GM12875 (cell line): ENCODE measurements around the gene NDUFB11.

ENCODE experiments used
- H3K4me3 ChIP-seq: one replicate; pipeline ENCODE4 v1.5.1; 2011; ENCODE audit warnings: low read depth, low read length, control low read depth
- TF ChIP-seq, protein P1 (sequence below): IDR thresholded peaks from 2 replicates; pipeline ENCODE4 v1.5.1; 2011; ENCODE audit warnings: low read depth, mild to moderate bottlenecking, control low read depth, inconsistent platforms, low read length, moderate library complexity, borderline replicate concordance; ENCODE audit not compliant: insufficient read depth

NDUFB11 gene

DNA sequence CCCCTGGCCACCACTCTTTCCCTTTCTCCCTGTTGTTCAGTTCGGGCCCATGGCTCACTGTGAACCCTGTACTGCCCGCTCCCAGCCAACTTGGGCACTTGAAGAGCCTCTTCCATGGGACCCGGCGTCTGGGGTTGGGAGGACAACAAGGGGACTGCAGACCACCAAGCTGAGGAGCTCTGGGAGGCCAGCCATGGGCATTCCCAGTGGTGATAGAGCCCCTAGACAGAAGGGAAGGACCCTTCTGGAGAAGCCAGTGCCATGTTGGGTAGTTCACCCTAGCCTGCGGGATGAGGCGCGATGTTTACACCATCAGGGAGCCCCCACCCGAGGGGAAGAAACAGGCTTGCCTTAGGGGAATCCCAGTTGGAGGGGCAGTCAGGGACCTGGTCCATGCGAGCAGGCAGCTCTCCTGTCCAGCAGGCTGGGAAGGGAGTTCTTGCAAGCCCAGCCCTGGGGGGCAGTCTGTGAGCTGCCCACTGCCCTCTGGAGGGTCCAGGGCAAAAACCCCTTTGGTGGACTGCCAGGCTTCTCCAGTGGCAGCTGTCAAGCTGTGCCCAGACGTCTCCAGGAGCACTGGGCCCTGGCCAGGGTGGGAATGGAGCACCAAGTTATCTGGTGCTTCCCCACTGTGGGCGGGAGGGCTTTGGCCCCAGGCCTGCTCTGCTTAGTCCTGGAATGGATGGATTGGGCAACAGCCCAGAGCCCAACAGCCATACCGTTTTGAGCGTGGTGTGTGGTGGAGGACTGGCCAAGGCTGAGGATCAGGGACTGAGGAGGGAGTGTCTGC lies 25.4 kb upstream of the NDUFB11 start:
- TF ChIP-seq, protein P1, sequence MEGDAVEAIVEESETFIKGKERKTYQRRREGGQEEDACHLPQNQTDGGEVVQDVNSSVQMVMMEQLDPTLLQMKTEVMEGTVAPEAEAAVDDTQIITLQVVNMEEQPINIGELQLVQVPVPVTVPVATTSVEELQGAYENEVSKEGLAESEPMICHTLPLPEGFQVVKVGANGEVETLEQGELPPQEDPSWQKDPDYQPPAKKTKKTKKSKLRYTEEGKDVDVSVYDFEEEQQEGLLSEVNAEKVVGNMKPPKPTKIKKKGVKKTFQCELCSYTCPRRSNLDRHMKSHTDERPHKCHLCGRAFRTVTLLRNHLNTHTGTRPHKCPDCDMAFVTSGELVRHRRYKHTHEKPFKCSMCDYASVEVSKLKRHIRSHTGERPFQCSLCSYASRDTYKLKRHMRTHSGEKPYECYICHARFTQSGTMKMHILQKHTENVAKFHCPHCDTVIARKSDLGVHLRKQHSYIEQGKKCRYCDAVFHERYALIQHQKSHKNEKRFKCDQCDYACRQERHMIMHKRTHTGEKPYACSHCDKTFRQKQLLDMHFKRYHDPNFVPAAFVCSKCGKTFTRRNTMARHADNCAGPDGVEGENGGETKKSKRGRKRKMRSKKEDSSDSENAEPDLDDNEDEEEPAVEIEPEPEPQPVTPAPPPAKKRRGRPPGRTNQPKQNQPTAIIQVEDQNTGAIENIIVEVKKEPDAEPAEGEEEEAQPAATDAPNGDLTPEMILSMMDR: no peak
- no peak overlapping the region for H3K4me3 ChIP-seq

DNA sequence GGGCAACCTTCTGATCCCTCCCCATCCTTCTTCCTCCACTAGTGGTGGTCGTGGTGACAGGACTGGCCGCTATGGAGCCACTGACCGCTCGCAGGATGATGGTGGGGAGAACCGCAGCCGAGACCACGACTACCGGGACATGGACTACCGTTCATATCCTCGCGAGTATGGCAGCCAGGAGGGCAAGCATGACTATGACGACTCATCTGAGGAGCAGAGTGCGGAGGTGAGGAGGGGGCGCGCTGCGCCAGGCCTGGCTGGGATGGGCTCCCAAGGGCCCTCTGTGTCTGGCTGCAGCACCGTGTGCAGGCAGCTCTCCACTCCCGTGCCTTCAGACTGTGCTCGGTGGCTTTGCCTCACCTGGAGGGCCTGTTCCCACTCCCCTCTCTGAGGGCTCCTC lies 24.8 kb upstream of the NDUFB11 start:
- TF ChIP-seq, protein P1: no peak
- no peak overlapping the region for H3K4me3 ChIP-seq

DNA sequence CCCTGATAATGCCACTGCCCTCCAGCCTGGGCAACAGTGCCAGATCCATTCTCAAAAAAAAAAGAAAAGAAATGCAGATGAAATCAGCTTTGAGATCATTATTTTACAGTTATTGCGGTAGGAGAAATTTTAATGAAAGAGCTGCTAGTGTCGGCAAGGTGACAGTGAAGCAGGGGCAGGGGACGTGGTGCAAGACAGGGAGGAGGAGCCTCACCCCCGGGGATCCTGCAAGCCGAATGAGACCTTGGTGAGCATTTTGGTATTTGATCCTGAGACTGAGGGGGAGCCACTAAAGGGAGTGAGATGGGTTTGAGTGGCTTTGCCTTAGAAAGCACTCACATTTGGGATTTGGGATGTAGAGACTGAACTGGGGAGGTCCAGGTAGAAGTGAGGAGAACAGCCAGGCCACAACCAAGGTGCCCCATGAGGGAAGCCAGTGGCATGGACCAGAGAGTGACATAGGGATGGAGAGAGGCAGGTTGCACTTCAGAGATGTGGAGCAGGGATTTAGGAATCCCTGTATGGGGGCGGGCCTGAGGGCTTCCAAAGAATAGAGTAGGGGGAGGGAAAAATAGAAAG lies 24.1 kb upstream of the NDUFB11 start:
- TF ChIP-seq, protein P1: no peak
- H3K4me3 ChIP-seq: no peak overlapping the region

DNA sequence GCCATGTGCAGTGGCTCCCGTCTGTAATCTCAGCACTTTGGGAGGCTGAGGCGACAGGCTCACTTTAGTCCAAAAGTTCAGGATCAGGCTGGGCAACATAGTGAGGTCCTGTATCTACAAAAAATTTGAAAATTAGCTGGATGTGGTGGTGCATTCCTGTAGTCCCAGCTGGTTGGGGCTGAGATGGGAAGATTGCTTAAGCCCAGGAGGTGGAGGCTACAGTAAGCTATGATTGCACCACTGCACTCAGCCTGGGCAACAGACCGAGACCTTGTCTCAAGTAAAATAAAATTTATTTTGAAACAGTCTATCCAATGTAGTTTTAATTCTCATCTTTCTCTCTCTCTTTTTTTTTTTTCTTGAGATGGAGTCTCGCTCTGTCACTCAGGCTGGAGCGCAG lies 21.6 kb upstream of the NDUFB11 start:
- no peak overlapping the region for H3K4me3 ChIP-seq
- TF ChIP-seq, protein P1: no peak

DNA sequence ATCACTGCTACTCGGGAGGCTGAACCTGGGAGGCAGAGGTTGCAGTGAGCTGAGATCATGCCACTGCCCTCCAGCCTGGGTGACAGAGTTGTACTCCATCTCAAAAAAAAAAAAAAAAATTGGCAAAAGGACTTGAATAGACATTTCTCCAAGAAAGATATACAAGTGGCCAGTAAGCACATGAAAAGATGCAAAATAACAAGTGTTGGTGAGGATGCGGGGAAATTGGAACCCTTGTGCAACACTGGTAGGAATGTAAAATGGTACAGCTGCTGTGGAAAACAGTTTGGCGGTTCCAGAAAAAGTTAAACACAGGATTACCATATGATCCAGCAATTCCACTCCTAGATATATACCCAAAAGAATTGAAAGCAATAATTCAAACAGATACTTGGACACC lies 19.9 kb upstream of the NDUFB11 start:
- TF ChIP-seq, protein P1: no peak

DNA sequence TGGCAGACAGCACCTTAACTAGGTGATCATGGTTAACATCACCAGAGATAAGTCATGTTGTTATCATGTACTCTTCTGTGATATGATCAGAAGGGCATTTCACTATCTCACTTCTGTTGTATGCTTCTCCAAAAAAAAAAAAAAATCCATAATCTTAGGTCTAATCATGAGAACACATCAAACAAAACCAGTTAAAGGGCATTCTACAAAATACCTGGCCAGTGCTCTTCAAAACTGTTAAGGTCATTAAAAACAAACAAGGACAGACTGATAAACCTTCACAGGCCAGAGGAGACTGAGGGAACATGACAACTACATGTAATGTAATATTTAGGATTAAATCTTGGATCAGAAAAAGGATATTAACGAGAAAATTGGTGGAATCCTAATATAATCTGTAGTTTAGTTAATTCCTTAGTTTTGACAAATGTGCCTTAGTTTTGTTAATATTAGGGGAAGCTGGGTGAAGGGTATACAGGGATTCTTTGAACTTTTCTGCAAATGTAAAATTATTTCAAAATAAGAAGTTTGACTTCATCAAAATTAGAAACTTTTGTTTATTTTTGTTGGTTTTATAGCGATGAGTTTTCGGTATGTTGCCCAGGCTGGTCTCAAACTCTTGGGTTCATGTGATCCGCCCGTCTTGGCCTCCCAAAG lies 18.6 kb upstream of the NDUFB11 start:
- TF ChIP-seq, protein P1: no peak
- no peak overlapping the region for H3K4me3 ChIP-seq

More for the DNA sequence above, 19.9 kb upstream of the NDUFB11 start:
- H3K4me3 ChIP-seq: no peak overlapping the region
